Stimulated activated CD4-positive, alpha-beta T cell treated with anti-CD3 and anti-CD28 coated beads, TNF-alpha, amount 100 ng/mL, for 24 hours (primary cell): ENCODE data around the gene FLAD1.

Experiments
- DNase-seq, 3 experiments: peaks; one replicate each; pipeline ENCODE4 v3.0.0-alpha.2; 2020; ENCODE audit warnings: low read depth in 3 of 3

The FLAD1 gene

DNA sequence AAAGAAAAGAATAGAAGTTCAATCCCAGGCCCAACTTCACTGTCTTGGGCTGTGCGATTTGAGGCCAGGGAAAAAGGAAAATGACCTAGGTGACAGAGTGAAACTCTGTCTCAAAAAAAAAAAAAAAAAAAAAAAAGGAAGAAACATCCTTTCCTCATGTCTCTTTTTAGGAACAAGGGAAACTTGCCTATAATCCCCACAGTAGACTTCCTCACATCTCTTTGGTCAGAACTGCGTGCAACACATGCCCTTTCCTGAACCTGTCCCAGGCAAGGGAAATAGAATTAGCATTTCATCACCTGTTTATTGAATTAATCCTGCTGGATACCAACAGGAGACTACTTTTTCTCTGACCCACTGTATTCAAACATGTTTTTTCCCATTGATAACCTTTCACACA, 52.8 kb downstream of the FLAD1 start:
- no peak for DNase-seq

DNA sequence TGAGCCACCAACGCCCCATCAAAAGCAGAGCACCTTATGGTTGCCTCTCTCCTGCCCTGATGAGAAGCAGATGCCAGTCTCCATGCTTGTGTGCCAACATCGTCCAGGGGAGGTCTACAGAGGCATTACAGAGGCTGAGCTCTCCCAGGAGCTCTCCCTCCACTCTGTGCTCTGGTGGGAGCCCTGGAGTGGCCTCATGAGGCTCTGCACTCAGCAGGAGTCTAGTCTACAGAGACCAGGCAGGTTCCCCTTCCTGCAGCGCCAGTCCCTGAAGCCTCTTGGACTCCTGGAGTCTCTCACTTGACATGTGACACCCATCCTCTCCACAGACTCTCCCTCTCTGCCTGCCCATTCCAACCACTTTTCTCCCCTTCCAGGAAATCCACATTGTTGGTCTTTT, 53.9 kb downstream of the FLAD1 start:
- no peak for DNase-seq

DNA sequence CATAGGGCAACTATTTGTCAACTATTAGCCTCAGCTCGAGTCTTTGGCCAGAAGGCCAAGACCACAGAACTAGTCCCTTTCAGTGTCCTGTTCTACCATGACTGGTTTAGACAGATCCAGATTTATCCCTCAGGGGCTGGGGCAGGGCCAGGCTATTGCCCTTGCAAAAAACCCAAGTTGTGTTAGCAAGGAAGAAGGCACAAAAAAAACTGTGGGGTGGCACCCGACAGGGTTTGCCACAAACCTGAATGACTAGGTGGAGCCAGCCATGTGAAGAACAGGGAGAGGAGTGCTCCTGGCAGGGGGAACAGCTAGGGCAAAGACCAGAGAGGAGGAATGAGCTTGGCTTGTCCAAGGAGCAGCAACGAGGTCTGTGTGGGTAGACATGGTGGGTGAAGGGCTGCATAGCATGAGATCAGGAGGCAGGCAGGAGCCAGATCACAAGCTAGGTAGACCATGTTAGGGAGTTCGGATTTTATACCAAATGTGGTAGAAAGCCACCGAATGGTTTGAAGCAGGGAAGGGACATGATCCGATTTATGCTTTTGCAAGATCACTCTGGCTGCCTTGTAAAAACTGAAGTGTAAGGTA, 54.8 kb downstream of the FLAD1 start:
- no peak for DNase-seq

DNA sequence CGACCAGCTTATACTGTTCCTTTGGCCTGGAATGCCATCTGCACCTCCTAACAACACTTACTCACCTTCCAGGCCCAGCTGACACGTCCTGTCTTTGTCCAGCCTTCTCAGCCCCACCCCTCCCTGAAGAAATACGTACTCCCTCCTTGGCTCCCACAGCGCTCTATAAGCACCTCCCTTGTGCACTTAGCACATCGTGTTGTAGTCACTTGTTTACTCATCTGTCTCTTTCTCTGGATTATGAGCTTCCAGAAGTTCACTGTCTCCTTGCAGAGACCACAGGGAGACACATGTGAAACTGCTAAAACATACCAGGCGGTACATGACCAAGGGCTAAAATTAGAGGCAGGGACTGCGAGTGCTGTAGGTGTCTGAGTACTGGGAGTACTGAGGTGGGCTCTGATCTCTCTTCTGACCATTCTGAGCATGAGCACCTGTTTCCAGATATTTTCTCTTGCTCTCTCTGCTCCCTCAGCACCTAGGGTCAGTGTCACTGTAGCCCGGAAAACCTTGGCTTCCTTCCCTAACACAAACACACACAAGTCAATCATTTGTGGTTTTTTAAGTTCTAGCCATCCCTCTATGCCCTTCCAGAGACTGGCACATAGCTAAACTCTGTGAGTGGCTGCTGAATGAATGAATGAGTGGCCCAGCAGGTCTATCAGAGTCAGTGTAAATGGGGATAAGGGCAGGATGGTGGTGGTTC, 55.6 kb downstream of the FLAD1 start:
- no peak for DNase-seq

DNA sequence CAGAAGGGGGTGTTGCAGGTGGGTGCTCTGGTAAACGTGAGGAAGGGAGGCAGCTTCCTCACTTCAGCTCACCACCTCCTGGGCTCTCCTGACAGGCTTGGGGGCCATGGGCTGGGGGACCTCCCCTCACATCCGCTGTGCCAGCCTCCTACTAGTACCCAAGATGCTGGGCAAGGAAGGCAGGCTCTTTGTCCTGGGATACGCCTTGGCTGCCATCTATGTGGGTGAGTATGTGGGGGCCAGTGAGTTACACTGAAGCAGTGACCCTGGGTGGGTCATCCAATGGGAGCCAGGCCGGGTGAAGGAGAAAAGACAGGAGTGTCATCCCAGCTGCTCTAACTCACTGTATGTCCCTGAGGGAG, 56.1 kb downstream of the FLAD1 start:
- DNase-seq: no peak

DNA sequence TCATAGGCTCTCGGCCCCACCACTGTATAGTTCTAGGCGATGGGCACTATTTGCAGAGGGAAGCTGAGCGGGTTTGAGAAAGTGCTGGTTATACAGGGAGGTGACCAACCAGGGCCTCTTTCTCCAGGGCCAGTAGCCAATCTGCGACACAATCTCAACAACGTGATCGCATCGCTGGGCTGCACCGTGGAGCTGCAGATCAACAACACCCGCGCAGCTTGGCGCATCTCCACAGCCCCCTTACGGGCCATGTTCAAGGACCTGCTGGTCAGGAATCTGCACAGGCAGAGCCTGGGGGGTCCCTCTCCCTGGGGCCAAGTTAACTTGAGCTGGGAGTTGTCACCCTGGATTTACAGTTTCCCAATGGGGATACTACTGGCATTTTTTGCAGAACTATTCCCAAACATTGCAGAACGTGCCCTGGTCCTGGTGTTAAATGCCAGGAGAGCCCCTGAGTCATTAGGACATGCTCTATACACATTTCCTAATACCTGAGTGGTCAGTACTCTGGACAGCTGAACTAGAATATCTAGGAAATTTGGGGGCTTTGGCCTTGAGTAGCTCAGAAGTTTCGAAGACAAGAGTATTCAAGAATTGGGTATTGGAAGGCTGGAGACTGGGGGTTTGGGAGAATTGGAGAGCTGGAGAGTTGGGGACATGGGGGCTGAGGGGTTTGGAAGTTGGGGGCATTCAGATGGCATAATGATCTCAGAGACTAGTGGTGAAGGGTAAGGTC, 57.4 kb downstream of the FLAD1 start:
- DNase-seq: no peak
